HG03575 (cell line): ENCODE data around the gene SLC2A5.

Experiments used
- ATAC-seq: cut with Tn5 transposase; IDR thresholded peaks from one replicate; pipeline ENCODE4 v1.9.1; 2021; ENCODE audit not compliant: unreplicated experiment, insufficient number of reproducible peaks, low FRiP score; ENCODE audit errors: extremely low read depth

SLC2A5 gene

GRCh38 chr1:9068981-9069325 is 482 bp downstream of the SLC2A5 start:
- ATAC-seq, result no peak

- no peak for ATAC-seq
Observed at GRCh38 chr1:9066945-9067807, 2.3 kb downstream of the SLC2A5 start.

GRCh38 chr1:9065213-9065751 is 4.2 kb downstream of the SLC2A5 start:
- no peak for ATAC-seq

GRCh38 chr1:9062846-9063245 is 6.6 kb downstream of the SLC2A5 start:
- ATAC-seq, result no peak

GRCh38 chr1:9062021-9062471 is 7.4 kb downstream of the SLC2A5 start:
- ATAC-seq, result no peak

- ATAC-seq, result no peak
Observed at GRCh38 chr1:9061252-9061960, 8.0 kb downstream of the SLC2A5 start.

GRCh38 chr1:9059891-9060744 is 9.3 kb downstream of the SLC2A5 start:
- ATAC-seq, result no peak

- no peak for ATAC-seq
Observed at GRCh38 chr1:9058465-9058864, 11.0 kb downstream of the SLC2A5 start.

GRCh38 chr1:9057851-9058250 is 11.6 kb downstream of the SLC2A5 start:
- ATAC-seq, result no peak

- ATAC-seq, result no peak
Observed at GRCh38 chr1:9052272-9053049, 17.0 kb downstream of the SLC2A5 start.

- ATAC-seq, result no peak
Observed at GRCh38 chr1:9051379-9051778, 18.1 kb downstream of the SLC2A5 start.

GRCh38 chr1:9050803-9051202 is 18.6 kb downstream of the SLC2A5 start:
- no peak for ATAC-seq

GRCh38 chr1:9048551-9048950 is 20.9 kb downstream of the SLC2A5 start:
- ATAC-seq, result no peak

GRCh38 chr1:9047019-9047418 is 22.4 kb downstream of the SLC2A5 start:
- ATAC-seq, result no peak

GRCh38 chr1:9045861-9046510 is 23.4 kb downstream of the SLC2A5 start:
- ATAC-seq, result no peak

GRCh38 chr1:9044236-9044635 is 25.2 kb downstream of the SLC2A5 start:
- no peak for ATAC-seq

- ATAC-seq, result no peak
Observed at GRCh38 chr1:9042272-9042671, 27.2 kb downstream of the SLC2A5 start.

GRCh38 chr1:9041116-9041779 is 28.2 kb downstream of the SLC2A5 start:
- no peak for ATAC-seq
